ENCODE measurements around the gene TENM4. TPM values are rescaled to one million over a fixed set of nuclear protein-coding genes. Genes with fewer than 3 reads are reported as not detected.

TENM4 gene
- total and polyA plus RNA-seq, 2 of the 13 experiments (the other 11 are each of a cell fraction or from before 2014, with no cell fraction given), result not detected

DNA sequence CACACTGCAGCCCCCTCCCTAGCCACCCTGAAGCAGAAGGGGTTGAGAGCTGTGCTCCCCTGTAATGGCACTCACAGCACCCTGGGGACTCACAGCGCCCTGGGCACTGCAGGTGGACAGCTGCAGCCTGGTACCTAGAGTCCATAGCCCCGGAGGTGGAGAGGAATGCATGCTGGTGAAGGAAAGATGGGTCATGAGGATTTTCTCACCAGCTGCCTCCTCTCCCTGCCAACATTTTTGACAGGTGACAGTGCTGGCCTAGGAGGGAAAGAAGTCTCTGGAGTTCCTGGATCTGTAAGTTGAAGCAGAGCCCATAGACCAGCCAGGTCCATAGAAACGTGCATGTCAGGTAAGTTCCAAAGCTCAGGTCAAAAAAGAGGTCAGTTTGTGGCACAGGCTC, 330.5 kb downstream of the TENM4 start (continued):
- TF ChIP-seq, protein P1, sequence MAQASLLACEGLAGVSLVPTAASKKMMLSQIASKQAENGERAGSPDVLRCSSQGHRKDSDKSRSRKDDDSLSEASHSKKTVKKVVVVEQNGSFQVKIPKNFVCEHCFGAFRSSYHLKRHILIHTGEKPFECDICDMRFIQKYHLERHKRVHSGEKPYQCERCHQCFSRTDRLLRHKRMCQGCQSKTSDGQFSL (CRISPR knock-in tag; IDR thresholded peaks at IDR 0.05), result no peak
- TF ChIP-seq PHF8 (CRISPR knock-in tag; IDR thresholded peaks at IDR 0.05), result no peak

DNA sequence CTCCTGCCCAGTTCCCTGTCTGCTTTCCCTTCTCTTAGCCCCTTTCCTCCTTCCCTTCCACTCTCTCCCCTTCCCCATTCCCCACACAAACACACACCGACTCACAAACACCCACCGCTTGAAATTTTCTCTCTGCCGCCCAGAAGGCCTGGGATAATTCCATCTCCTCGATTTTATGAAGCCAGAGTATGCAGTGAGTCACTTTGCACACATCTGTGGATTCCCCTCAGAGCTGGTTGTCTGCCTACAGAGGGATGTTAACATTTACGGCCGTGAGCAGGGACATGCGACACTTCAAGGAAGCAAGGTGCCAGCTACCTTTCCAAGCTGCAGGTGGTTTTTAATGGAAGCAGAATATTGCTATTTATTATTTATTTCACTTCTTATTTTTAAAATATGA, 332.0 kb downstream of the TENM4 start:
- no peak overlapping the region for H3K4me2 ChIP-seq (ENCODE audit: low read depth, low read length)
- ATAC-seq (no peak), DNase-seq (ENCODE audit: low spot score) (no peak), FAIRE-seq (no peak)
- ChIA-PET CTCF (ENCODE audit: low intra/inter-chr PET ratio, low total read pairs) (no interaction called here), POLR2A (no interaction called here)
- WGBS (ENCODE audit: low lambda C conversion rate), result 46% methylated on average over 7 of the region's 7 CpGs
- no peaks in the 10 kb centered on the region for H3K9me3 ChIP-seq (ENCODE audit: low read length)
- H3K36me3 ChIP-seq (replicated peaks in 1 of 2; ENCODE audit: control insufficient read depth in 1 of 2, insufficient read depth in 2 of 2, low read length in 2 of 2), result no peaks in the 10 kb centered on the region
- H3K9ac ChIP-seq (ENCODE audit: insufficient read depth, low read depth, low read length), result no peak overlapping the region
- no peak overlapping the region for H3K4me3 ChIP-seq (replicated peaks in 1 of 3; ENCODE audit: insufficient read depth in 1 of 3, low read depth in 2 of 3, low read length in 3 of 3)
- no peak overlapping the region for H2AFZ ChIP-seq (ENCODE audit: low read length)
- in situ Hi-C loops (cut with HindIII; ENCODE audit: extremely low pct_ligation_motif_present, low pct_unique_long_range_greater_than_20kb) (no loop called here), intact Hi-C loops (cut with micrococcal nuclease; ENCODE audit: unreplicated experiment) (no loop called here)
- no peaks in the 10 kb centered on the region for H3K79me2 ChIP-seq (ENCODE audit: insufficient read depth, low read length)
- H4K20me1 ChIP-seq (ENCODE audit: insufficient read depth, low read length), result no peaks in the 10 kb centered on the region
- peaks cover 3 to 4% of the 10 kb centered on the region in 2 experiments; a peak in 3 of 5 replicates for H3K27me3 ChIP-seq (ENCODE audit: control insufficient read depth in 1 of 2, insufficient read depth in 2 of 2, low read length in 2 of 2)
- TF ChIP-seq, protein P2, sequence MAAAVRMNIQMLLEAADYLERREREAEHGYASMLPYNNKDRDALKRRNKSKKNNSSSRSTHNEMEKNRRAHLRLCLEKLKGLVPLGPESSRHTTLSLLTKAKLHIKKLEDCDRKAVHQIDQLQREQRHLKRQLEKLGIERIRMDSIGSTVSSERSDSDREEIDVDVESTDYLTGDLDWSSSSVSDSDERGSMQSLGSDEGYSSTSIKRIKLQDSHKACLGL (CRISPR knock-in tag; IDR thresholded peaks at IDR 0.05), result no peak
- no peak for TF ChIP-seq ZMYM3 (CRISPR knock-in tag; IDR thresholded peaks at IDR 0.05)
- TF ChIP-seq, protein P3, sequence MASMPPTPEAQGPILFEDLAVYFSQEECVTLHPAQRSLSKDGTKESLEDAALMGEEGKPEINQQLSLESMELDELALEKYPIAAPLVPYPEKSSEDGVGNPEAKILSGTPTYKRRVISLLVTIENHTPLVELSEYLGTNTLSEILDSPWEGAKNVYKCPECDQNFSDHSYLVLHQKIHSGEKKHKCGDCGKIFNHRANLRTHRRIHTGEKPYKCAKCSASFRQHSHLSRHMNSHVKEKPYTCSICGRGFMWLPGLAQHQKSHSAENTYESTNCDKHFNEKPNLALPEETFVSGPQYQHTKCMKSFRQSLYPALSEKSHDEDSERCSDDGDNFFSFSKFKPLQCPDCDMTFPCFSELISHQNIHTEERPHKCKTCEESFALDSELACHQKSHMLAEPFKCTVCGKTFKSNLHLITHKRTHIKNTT (CRISPR knock-in tag; IDR thresholded peaks at IDR 0.05), result no peak
- no peak for TF ChIP-seq MEF2D (CRISPR knock-in tag; IDR thresholded peaks at IDR 0.05)
- TF ChIP-seq, protein P4, sequence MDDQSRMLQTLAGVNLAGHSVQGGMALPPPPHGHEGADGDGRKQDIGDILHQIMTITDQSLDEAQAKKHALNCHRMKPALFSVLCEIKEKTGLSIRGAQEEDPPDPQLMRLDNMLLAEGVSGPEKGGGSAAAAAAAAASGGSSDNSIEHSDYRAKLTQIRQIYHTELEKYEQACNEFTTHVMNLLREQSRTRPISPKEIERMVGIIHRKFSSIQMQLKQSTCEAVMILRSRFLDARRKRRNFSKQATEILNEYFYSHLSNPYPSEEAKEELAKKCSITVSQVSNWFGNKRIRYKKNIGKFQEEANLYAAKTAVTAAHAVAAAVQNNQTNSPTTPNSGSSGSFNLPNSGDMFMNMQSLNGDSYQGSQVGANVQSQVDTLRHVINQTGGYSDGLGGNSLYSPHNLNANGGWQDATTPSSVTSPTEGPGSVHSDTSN (CRISPR knock-in tag; IDR thresholded peaks at IDR 0.05; ENCODE audit: borderline replicate concordance), result no peak
- no peak for TF ChIP-seq PPARG (CRISPR knock-in tag; conservative IDR thresholded peaks at IDR 0.05)
- TF ChIP-seq KDM1A (CRISPR knock-in tag; IDR thresholded peaks at IDR 0.05), result no peak
- TF ChIP-seq, protein P5, sequence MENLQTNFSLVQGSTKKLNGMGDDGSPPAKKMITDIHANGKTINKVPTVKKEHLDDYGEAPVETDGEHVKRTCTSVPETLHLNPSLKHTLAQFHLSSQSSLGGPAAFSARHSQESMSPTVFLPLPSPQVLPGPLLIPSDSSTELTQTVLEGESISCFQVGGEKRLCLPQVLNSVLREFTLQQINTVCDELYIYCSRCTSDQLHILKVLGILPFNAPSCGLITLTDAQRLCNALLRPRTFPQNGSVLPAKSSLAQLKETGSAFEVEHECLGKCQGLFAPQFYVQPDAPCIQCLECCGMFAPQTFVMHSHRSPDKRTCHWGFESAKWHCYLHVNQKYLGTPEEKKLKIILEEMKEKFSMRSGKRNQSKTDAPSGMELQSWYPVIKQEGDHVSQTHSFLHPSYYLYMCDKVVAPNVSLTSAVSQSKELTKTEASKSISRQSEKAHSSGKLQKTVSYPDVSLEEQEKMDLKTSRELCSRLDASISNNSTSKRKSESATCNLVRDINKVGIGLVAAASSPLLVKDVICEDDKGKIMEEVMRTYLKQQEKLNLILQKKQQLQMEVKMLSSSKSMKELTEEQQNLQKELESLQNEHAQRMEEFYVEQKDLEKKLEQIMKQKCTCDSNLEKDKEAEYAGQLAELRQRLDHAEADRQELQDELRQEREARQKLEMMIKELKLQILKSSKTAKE (CRISPR knock-in tag; IDR thresholded peaks at IDR 0.05; ENCODE audit: borderline replicate concordance), result no peak
- TF ChIP-seq TMF1 (CRISPR knock-in tag; IDR thresholded peaks at IDR 0.05; ENCODE audit: low read depth), result no peak
- no TSS peak for BruUV-seq (replicated peaks)
- H3K27ac ChIP-seq (ENCODE audit: extremely low read length, insufficient read depth, low read length), result no peak overlapping the region
- H3K4me1 ChIP-seq (ENCODE audit: insufficient read depth, low read length), result no peaks in the 10 kb centered on the region

Measured in HepG2 (cell line).